ENCODE measurements around the gene PABPC1L2B.
"Not testable (repeated sequence)": the region's sequence is repeated elsewhere in the genome, so short reads cannot be mapped to it uniquely, and the experiment has no call there.

The PABPC1L2B gene

GRCh38 chrX:73002733-73003132, at the start of gene PABPC1L2B:
Gene PABPC1L2B, plus strand, starts transcription at chrX:73002939. Its CDS starts 704 bp downstream, at chrX:73003643.
- not testable (repeated sequence) for DNase-seq

- not testable (repeated sequence) for DNase-seq
Observed at GRCh38 chrX:72959971-72960370, 42.8 kb upstream of the PABPC1L2B start.

GRCh38 chrX:72971859-72972258, 30.9 kb upstream of the PABPC1L2B start:
- DNase-seq: not testable (repeated sequence)

GRCh38 chrX:72974885-72975284, 27.9 kb upstream of the PABPC1L2B start:
- not testable (repeated sequence) for DNase-seq

GRCh38 chrX:72980894-72981469, 21.8 kb upstream of the PABPC1L2B start:
- DNase-seq: not testable (repeated sequence)

- DNase-seq: not testable (repeated sequence)
Observed at GRCh38 chrX:73004032-73004431, 1.3 kb downstream of the PABPC1L2B start.

GRCh38 chrX:73021361-73022092, 18.8 kb downstream of the PABPC1L2B start:
- DNase-seq: no peak

- DNase-seq: not testable (repeated sequence)
Observed at GRCh38 chrX:73022093-73022445, 19.3 kb downstream of the PABPC1L2B start.

- DNase-seq: no peak
Observed at GRCh38 chrX:73028876-73029275, 26.1 kb downstream of the PABPC1L2B start.

Data from NCI-H1694 (cell line).